T follicular helper cell (primary cell): ENCODE results near the gene OLFML1.

Source experiments
- DNase-seq: peaks from one replicate; pipeline ENCODE4 v3.0.0-alpha.2; 2020; ENCODE audit warnings: low read depth
- total RNA-seq, 2 experiments: gene quantifications; one replicate each; lab custom pipeline; 2026; lab: John Stamatoyannopoulos, UW

OLFML1 gene
- total RNA-seq = 0 reads per million in 2 experiments

DNA sequence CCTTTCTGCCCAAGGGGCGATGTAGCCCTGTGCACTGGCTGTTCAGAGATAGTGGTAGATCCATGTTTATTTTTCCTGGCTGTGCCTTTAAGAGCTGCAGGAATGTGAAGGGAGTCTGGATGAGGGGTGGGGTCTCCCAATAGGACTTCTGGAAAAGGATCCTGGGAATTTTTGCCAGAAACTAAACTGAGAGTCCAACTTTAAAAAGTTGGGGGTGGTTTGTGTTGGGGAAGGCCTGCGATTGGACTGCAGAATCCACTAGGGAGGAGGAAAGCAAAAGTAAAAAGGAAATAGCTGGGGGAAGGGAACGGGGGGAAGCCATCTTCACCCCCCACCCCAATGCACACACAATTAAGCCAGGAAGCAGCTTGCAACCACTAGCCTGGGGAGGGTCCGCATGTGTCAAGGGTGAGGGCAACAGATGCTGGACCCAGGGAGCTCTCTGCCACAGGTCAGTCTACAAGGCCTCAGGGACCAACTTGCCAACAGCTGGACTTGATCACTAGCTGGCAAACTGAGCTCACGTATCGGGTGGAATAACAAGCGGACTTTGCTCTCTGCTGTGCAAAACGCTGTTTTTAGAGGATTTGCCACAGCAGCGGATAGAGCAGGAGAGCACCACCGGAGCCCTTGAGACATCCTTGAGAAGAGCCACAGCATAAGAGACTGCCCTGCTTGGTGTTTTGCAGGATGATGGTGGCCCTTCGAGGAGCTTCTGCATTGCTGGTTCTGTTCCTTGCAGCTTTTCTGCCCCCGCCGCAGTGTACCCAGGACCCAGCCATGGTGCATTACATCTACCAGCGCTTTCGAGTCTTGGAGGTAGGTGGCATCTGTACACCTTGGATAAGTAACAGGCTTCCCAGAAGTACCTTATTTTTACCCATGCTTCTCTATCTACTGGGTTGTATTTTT, at the start of gene OLFML1:
Gene OLFML1, plus strand, starts transcription at position 321 of the 912 bp plus-strand sequence. Its CDS starts 370 bp downstream, at position 691.
- DNase-seq = no peak

DNA sequence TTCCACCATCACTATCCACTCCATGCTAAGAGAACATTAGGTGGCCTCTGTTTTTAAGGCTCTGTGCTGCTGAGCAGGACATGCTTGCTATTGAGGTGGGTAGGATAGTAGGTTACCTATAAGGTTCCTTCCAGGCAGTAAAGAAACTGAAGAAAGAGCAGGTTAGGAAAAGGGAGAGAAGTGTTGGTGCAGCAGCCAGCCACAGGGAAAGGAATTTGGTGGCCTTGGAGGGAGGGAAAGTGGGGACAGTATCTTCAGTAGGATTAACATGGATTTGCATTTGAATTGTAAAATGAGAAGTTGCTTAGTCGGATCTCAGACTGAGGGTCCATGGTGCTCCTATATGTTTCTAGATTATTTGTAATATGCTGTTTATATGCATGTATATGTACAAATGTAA, 49.2 kb upstream of the OLFML1 start:
- DNase-seq = no peak

DNA sequence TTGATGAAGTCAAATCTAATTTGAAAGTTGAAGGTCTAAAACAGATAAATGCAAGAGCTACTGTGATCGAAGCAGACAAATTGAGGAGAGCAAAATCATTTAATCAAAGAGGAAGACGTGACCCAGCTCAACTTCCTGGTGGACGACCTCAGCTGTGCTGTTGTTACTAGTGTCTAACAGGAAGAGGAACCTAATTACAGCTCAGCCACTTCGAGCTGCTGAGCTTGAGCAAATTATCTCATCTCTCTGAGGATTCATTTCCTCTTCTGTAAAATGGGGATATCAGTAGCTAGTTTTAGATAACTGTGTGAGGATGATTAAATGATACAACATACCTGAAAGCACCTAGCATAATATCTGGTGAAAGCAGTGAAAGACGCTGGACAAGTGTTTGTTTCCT, 48.6 kb upstream of the OLFML1 start:
- no peak for DNase-seq

DNA sequence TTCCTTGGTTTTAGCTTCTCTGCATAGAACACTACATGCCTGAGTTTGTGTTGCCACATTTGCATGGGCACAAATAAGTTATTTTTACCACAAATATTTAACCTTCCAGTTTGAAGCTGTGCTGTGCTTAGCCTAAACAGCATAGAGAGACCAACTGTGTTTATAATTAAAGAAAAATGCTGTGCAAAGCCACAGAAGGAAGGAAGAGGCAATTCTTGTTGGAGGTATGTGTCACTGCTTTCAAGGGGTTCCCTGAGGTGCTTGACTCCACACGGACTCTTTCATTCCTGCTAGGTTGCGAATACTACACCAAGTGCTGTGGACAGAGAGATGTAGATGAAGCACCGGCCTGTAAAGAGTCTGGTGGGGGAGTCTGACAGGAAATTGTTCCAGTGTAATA, 47.6 kb upstream of the OLFML1 start:
- no peak for DNase-seq

DNA sequence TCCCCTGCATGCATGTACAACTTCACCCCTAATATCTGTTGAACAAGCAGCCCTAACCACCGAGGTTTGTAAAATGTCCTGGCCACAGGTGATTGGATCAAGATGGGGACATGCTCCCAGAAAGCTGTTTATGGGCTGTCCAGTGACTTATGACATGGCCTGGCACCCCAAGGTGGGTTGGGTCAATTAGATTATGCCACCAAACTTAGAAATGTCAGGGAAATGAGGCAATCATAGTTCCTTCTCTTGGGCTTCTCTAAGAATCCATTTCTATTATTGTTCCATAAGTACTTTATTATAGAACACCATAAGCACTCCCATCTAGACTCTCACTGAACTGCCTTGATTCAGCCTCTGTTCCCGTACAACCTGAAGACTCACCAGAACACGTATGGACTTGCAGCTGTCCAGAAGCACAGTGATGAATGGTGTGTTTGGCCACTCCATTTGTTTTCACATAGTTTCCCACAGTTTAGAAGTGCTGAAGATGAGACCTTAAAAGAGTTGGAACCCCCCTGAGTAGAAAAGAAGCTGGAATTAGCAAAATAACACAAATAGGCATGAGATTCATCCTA, 45.5 kb upstream of the OLFML1 start:
- no peak for DNase-seq

DNA sequence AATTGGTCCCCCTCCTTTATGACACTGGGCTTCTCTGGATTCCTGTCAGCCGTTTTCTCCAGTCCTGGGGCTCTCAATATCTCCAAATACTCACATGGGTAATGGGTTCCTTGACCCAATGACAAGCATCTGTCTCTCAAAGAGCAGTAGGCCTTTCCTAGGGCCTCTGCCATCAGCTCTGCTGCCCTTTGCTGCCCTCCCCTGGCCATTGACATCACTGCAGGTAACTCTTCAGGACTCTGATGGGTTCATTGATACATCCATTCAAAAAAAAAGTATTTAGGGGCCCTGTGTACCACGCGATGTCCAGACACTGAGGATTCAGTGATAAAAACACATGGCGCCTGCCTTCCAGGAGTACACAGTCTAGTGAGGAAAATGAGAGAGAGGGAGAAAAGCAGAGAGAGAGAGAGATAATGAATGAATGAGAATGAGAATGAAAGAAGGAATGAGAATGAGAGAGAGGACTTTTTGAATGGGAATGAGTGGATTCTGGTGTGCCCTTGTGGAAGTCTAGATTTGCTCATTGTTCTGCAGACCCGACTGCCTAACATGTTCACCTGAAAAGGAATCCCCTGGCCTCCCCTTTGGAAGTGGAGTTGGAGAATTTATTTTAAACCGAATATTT, 42.6 kb upstream of the OLFML1 start:
- peak; percentile 50 for DNase-seq

DNA sequence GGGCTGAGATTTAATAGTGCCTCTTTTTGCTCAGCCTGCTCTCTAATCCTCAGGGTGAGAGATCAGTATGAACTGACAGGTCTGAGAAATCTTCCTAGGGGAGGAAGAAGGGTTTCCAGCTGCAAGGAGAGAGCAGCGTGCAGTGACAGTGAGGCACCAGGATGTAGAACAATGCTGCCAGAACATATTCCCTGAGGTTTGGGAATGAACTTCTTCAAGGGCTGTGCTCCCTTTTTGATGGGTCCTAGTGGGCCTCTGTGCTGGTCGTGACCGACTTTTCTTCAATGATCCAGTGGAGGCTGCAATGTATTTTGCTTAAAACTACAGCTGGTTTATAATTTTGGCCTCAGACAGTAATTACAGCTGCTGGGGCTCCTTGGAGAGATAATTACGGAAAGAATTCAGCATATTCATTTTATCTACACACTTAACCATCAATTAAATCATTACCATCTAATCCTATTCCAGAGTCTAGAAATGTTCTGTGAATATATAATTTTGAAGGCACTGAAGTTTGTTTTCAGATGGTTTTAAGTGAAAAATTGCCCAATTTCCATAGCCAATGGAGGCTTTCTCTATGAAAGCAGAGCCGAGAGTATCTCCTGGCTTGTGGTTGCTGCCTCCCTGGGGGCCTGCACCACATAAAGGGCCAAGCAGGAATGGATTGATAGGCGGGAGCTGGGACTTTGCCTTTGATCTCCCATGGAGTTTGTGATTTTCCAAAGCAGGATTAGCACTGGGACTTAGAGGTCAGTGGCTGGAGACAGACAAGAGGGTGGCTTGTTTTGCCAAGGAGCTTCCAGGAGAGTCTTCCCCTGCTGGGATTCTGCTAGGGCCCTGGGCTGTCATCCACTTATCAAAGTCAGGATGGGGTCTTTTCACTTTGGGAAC, 41.0 kb upstream of the OLFML1 start:
- no peak for DNase-seq

DNA sequence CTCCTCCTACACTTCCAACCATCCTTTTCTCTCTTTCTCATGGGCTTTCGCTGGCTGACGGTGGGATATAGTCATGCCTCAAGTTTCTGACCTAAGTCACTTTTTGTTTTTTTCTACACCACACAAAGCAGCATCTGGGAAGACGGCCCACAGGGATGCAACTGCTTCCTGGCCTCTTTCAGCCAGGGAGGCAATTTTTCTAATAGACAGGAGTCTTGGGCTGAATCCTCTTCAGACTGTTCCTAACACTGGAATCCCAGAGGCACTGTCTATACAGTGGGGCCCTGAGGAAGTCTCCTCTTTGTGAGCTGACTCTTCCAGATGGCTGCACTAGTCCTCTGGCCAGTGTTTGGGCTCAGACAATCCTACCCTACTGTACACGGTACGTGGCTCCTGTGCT, 39.7 kb upstream of the OLFML1 start:
- DNase-seq = no peak

DNA sequence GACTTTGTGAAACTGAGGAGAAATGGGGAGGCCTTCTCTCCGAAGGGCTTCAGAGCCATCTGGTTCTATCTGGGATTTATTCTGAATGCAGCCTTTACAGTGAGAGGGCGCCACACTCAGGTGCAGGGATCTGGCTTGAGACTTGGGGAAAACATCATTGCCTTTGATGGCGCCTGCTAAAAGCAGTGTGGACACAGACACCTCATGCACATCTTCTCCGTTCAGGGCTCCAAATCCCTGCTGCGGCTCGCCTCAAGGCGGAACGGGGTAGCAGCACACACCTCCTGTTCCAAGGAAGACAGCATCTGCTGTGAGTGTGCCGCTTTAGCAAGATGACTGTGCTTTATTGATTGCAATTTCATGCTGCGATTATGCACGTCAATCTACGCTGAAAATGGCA, 37.1 kb upstream of the OLFML1 start:
- DNase-seq = no peak

DNA sequence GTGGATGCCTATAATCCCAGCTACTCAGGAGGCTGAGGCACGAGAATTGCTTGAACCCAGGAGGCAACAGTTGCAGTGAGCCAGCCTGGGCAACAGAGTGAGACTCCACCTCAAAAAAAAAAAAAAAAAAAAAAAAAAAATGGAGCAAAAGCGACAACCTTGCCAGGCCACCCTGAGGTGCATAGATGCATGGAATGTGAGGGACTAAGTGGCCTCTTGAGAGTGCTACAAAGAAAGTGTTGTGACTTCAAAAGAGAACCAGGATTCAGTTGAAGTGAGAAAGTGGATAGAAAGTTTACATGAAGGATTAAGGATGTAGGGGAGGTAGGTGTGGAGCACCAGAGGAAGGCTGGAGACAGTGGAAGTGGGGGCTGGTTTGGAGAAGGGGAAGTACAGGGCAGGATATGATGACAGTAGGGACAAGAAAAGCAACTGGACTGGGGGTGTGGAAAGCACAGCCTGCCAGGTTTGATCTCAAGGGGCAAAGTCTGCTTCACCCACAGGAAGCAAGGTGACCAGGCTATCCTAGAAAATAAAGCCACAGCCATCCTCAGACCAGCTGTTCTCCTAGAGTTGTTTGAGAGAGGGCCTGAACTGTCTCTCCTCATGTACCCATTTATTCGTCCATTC, 36.0 kb upstream of the OLFML1 start:
- no peak for DNase-seq

DNA sequence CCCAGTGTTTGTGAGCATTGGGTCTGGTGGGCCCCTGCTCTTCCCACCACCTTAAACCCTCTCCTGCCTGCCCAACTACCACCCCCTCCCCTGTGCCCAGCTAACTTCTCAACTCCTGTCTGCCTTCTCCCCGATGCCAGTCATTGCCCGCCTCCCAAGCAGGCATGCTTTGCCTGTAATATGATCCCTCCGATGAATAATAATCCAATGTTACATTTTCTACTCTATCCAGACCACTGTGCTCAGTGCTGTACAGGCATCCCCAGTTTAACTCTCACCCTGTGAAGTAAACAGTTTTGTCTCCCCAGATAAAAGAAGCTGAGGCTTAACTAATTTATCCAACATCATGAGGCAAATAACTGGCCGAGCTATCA, 35.5 kb upstream of the OLFML1 start:
- DNase-seq = no peak

DNA sequence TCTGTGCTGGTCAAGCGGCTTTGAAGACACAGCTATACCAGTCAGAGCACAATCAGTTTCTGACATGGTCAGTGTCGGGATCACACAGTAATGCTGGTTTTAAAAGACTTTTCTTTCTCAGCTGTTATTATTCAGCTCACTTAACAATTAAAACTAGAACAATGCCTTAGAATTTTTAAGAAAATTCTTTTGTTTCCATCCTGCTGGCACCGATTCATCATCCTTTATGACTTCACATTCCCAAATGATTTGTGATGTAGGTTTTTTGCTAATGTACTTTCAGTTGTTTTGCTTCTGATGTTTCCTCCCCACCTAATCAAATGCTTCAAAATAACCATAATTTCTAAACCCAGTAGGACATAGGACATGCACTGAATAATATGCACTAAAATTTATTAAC, 34.5 kb upstream of the OLFML1 start:
- DNase-seq = no peak

DNA sequence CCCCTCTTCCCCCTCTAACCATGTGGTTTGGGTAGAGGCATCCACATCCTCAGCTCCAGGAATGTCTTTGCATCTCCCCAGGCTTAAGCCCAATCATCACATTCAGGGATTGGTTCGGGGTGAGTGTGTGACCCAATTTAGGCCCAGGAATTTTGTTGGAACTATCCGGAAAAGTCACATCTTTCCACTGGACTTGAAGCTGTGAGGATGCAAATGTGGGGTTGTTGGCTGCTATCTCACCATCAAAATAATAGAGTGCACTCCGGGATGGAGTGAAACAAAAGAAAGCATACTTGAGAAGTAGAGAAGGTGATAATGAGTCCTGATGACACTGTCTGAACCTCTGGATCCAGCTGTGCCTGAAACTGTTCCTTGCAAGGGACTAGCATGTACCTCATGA, 33.8 kb upstream of the OLFML1 start:
- no peak for DNase-seq

DNA sequence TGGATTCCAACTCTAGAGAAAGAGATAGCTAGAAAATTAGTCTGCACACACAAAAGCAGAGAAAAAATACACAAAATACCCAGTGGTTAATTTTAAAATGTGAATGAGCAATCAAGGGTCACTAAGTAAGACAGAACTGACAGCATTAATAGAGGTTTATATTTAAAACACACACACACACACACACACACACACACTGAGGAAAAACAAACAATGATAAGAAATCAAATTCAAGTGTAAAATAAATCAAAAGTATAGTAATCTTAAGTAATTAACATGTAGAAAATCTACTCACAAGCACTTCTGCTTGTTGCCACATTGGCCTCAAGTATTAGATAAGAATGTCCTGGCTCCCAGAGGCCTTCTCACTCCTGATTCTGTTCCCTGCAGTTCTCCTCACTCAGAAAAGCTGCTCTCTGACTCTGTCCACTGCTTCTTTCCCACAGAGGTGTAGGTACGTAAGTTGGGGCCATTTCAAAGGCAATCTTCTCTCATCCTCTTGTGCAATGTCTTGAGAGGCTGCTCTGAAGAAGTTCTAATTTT, 33.3 kb upstream of the OLFML1 start:
- DNase-seq = no peak

DNA sequence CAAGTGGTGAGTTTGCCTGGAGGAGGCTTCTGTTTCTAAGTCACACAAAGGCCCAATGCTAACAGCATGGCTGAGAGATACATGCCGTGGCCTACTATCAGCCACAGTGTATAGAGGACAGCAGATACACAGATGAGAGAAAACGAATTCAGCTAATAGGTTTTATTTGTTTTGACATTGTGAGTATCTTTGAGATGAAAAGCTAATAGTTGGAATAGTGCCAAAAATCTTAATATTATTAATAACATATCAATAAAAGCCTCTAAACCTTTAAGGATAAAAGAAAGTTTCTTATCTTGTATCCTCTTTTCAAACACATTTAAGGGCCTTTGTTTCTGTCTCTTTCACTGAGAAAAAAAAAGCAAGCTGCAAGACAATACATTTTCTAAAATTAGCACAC, 30.5 kb upstream of the OLFML1 start:
- DNase-seq = no peak

DNA sequence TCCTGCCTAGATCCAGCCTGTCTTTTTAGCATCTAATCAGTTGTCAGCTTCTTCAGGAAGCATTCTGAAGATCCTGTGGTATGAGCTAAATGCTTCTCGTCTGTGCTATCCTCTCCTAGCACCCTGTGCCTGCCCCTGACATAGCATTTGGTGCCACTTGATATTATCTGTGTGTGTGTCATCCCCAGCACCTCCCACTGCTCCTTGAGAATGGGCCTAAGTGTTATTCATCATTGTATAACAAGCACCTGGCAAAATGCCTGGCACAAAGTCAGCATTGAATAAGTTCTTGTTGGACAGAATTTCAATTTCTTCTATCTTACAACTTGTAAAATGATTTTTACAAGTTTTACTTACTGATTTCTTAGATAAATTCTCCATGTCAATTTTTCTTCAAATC, 28.1 kb upstream of the OLFML1 start:
- DNase-seq = no peak

DNA sequence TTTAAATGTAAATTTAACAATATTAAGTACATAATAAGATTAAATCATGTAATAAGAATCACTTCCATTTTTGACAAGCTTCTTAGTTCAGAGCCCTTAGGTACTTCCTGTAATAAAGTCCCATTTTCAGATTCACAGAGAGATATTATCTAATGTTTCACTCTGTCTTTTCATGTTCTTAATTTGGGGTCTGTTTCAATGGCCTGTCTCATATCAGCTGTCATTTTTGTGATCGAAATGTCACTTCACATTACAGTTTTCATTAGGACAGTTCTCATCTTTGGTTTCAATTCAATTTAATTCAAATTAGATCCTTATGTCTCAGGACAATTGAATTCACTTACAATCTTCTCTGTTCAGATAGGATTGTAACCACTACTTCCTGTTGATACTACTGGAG, 22.6 kb upstream of the OLFML1 start:
- DNase-seq = no peak

DNA sequence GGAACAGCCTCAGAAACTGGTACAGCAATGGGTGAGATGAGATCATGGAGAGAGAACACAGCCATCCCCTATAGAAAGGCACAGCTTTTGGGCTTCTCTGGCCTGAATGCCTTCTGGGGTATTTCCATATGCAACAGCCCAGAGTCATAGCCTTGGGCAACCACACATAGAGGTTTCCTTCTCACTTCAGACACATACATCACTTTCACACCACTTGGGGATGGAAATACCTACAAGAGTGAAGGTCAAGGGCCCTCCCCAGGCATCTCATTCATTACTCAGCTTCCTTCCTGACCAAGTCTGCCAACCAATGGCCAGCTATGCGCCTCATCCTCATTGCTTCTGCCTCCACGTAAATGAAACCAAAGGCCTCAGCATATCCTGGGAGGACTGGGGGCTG, 17.7 kb upstream of the OLFML1 start:
- no peak for DNase-seq

DNA sequence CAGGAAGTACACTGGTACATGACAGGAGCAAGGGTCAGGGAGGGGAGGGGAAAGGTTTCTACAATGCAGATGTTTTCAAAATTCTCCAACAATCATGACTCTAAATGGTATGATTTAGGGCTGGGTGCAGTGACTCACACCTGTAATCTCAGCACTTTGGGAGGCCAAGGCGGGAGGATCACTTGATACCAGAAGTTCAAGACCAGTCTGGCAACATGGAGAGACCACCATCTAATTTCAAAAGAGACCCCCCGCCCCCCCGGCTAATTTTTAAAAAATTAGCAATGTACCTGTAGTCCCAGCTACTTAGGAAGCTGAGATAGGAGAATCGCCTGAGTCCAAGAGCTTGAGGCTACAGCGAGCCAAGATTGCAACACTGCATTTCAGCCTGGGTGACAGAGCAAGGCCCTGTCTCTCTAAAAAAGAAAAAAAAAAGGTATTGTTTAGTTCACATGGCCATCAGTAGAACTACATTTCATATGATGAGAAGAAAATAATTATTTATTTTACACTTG, 15.9 kb upstream of the OLFML1 start:
- DNase-seq = no peak

DNA sequence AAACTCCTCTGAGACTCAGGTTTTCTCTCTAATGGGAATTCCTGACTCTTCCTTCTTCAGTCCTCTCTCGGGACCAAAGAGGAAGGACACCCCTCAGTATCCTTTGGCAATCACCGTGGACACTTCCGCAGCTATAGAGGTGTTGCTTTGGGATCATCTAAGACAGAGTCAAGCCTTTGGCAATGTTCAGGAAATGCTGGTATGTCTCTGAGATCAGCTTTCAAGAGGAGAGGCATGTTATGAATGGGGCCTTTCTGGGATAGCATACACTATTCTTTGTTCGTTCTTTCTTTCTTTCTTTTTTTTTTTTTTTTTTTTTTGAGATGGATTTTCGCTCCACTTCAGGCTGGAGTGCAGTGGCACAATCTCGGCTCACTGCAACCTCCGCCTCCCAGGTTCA, 14.2 kb upstream of the OLFML1 start:
- DNase-seq = no peak

DNA sequence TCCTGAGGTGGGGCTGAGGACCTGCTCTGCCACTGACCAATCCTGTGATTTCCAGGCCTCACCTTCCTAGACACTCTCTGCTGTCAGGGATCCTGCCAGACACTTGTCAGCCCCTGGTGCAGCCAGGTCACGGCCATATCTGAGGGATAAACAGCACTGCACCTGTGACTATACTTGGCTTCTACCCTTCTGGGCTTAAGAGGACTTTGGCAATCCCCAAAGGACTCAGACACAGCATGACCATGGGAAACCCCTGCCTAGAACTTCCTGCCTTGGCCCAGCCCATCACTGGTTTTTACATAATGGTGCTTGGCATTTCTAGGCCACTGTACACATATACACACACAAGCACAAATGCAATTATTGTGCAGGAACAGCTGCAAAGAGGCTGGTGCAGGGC, 11.6 kb upstream of the OLFML1 start:
- DNase-seq = no peak
